Central memory CD4-positive, alpha-beta T cell (primary cell): Measurements from ENCODE around the gene TMEM51.
"Not testable (repeated sequence)": the region's sequence is repeated elsewhere in the genome, so short reads cannot be mapped to it uniquely, and the experiment has no call there.

Experiments used
- DNase-seq: peaks from one replicate; pipeline ENCODE4 v3.0.0; 2022

Gene TMEM51

DNA sequence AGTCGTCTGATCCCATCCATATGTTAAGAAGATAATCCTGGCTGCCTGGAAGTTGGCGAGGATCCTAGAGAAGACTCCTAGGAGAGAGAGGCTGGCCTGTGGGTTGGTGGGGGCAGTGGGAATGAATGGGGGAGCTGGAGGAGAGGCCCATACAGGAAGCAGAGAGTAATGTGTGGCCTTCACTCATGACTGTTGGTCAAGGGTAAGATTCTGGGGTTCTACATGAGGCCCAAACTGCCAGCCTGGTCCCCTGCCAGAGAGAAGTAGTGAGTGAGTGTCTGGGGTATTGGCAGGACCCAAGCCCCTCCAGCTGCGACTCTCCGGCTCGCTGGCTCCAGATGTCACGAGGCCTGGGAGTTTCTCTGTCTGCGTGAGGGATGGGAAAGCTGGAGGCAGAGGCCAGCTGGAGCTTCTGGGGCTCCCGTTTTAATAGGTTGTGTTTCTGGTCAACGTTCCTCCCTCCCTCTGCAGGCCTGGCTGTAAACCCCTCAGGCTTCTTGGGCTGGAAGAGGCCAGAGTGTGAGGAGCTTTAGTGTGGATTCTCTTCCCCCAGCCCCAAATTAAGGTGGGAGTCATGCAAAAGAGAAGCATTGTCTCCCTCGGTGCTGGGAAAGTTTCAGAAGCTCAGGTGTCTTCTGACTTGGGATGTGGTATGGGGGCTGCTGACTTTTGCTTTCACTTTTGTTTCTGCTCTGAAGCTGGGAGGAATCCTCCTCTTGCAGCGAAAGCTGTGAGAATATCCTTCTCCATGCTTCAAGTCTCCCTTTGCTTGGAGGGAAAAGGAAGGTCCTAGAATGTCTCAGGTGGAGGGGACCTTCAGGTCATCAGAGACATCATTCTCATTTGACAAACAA, 2.6 kb downstream of the TMEM51 start:
- no peak for DNase-seq

DNA sequence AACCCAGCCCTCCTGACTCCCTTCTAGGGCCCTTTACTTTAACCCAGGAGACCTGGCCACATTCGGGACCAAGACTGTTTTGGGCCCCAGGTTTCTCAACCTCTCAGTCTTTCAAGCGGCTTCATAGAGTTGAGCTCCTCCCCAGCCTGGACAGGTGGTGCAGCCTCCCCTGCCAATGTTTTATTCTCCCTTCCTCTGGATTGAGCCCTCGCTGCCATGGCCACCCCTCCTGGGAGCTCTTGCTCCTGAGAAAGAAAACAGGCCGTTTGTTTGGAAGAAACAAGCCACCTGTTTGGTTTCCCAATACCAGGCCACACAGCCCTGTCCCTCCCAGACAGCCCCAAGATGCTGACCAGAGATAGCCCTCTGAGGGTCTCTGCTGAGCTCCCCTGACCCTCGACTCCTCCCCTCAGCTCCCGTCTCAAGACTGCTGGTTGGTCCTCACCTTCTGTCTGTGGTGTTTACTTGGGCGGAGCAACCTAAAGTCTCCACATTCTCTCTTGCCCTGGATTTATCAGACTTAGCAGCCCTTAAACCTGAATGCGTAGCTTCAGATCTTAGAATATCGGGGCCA, 3.3 kb downstream of the TMEM51 start:
- no peak for DNase-seq

DNA sequence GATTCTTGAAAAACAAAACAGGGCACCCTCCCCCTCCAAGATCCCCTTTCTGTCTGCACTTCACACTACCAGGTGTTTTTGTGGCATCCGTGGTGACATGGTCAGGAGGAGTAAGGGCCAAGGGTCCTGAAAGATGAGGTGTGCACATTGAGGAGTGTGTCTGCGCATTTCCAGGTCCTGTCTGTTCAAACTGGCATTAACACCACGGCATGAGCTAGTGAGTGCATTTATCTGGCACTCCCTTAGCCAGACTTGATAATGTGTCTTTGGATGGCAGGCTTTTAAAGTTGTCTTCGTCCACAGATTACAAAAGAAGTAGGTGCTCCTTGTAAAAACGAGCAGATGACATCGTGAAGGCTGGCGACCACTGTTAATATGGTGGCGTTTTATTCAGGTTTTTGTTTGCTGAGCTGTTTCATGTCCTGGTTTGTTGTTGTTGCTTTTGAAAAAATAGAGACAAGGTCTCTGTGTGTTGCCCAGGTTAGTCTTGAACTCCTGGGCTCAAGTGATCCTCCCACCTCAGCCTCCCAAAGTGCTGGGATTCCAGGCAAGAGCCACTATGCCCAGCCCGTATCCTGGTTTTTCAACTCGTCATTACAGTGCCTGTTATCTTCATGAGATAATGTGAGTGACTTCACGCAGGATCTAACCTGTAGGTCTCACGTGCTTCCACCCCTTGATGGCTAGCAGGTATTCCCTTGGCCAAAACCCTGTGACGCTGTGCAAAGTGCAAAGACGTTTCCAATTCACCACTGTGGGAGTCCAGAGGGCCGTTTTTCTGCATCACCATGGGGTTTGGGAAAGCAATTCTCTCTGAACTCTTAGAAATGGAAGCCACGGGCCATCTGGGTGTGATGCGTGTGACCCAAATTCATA, 4.2 kb downstream of the TMEM51 start:
- no peak for DNase-seq

DNA sequence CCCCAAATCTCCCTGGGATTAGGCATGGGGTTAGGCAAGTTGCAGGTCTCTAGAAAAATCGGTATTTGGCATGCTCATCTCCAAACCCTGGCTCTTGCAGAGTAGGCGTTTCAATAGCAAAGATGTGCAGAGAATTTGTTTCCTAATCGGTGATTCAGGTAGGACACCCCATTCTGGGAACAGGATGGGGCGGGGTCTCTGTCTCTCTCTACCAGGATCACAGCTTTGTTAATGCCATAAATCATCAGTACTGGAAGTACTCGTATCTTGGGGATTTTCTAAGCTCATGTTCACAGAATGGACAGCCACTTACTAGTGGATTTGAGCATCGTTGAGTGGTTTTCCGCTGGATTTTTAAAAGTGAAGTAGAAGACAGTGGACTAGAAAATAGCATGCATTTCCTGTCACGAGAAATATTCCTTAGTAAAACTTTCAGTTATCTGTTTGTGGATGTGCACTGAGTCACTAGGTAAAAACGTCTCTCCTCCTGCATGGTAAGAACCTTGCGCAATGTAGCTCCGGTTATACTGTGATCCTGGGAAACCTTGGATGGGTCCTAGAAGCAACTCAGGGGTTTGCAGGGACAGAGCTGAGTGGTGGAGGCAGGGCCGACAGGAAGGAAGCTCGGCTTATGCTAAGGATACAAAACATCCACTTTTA, 5.1 kb downstream of the TMEM51 start:
- DNase-seq, result no peak

DNA sequence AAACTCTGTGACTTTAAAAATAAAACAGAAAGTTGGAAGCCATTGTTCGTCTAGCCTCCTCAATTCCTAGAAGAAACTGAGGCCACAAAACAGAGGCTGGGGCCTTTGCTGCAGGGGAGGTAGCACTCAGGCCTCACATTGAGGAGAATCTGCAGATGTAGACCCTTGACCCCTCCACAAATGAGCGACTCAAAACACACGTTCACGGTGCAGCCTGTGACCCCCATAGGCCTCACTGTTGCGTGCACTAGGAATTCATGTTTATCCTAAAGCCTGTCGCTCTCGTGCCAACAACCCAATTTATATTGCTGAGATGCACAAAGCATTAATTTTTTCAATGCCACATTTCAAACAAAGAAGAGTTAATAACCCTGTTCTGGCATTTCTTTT, 5.6 kb downstream of the TMEM51 start:
- DNase-seq, result no peak

DNA sequence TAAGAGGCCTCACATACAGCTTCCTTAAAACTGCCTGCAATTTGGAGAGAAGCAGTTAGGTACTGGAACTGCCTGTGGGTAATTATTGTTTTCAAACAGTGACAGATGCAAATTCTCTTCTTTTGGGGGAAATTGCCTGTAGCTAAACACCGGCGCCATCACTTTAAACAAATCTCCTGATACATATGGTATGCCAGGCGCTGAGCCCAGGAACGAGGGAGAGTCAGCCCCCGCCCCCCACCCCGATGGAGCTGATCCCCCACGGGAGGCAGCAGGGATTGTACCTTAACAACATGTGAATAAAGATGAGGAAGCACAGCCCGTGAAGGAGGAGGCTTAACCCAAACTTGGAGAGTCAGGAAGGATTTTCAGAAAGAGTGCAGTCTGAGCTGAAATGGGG, 7.1 kb downstream of the TMEM51 start:
- no peak for DNase-seq

DNA sequence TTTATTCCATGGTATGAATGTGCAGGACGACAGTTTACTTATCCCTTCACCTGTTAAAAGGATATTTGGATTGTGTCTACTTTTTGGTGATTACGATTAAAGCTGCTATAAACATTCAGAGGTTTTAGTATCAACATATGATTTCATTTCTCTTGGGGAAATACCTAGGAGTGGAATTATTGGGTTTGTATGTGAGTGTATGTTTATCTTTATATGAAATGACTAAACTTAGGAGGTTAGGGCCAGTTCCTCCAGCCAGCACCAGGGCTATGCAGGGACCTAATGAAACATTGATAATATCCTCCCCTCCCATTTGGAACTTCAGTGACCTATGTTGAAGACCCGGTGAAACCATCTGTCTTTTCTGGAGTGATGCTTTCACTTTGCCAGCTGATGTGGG, 13.8 kb downstream of the TMEM51 start:
- DNase-seq, result no peak

DNA sequence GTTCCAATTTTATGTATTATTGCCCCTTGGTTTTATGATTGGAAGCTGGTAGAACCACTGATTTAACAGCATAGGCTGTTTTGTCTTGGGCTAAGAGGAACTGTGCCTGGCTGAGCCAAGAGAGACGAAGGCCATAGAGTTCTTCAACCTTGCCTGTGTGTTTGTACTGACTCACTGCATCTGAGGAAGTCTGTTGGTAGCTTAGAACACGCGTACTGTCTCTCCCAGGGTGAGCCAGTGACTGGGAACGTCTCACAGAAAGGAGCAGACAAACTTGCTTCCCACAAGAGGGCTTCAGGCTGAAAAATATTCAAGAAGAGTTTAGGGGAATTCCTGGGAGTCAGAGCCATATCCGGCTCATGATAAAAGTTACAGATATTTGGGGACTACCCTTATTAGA, 14.9 kb downstream of the TMEM51 start:
- DNase-seq, result no peak

DNA sequence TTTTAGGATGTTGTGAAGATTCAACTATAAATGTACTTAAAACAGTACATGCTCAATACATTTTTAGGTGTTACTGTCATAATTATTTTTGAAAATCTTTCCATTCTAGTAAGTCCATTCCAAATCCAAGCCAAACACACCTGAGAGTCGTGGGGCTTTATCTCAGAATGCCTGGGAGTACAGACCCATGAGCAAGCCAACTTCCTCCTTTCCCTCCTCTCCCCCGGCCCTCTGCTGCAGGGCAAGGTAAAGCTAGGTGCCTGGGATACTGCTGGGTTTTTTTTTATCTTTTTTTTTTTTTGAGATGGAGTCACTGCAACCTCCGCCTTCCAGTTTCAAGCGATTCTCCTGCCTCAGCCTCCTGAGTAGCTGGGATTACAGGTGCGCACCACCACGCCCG, 16.5 kb downstream of the TMEM51 start:
- no peak for DNase-seq

DNA sequence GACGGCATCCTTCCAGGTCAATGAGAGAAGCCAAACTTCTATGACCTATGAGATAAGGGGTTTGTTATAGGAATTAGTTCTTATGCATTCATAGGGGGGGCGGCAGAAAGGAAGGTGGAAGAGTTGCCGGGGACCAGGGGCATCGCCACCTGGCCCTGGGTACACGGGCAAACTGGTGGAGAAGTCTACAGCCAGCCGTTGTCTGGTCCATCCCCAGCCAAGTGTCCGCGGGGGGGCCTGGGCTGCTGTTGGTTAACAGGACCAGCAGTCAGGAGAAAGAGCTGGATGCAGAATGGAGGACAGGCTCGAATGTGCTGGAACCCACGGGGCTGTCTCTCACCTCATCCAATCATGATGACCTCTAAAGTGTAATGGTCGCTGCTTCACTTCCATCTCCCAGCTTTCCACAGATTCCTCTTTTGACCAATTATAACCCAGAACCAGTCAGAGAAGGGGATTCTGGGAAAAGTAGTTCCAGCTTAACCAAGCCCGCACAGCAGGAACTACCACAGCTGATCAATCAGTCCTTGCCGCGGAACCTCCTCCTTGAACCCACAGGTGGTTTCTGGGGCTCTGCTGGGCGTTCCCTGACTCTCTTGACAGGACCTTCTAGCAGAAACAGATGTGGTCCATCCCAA, 17.8 kb downstream of the TMEM51 start:
- DNase-seq, result no peak

DNA sequence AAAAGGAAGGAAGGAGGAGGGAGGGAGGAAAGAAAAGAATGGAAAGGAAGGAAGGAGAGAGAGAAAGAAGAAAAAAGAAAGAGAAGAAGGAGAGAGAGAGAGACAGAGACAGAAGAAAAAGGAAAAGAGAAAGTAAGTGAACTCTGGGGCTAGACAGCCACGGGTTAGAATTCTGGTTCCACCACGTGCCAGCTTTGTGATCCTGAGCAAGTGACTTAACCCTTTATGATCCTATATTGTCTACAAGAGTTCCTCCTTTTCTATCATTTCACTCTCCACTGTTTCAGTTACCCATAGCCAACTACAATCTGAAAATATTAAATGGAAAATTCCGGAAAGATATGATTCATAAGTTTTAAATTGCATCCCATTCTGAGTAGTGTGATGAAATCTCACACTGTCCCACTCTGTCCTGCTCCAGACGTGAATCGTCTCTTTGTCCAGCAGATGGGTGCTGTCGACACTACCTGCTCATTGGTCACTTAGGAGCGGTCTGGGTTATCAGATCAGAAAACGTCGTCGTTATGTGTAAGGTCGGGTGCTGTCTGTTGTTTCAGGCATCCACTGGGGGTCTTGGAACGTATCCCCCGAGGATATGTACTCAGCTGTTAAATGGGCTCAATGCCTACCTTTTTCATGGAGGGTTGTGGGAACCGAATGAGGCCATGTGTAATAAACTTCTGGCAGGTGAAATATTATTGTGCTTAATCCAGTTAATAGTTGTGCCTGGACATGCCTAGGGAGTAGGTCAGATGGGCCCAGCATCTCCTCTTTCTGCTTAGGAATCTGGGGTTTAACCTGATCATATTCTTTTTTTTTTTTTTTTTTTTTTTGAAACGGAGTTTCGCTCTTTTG, 19.1 kb downstream of the TMEM51 start:
- DNase-seq, result no peak

DNA sequence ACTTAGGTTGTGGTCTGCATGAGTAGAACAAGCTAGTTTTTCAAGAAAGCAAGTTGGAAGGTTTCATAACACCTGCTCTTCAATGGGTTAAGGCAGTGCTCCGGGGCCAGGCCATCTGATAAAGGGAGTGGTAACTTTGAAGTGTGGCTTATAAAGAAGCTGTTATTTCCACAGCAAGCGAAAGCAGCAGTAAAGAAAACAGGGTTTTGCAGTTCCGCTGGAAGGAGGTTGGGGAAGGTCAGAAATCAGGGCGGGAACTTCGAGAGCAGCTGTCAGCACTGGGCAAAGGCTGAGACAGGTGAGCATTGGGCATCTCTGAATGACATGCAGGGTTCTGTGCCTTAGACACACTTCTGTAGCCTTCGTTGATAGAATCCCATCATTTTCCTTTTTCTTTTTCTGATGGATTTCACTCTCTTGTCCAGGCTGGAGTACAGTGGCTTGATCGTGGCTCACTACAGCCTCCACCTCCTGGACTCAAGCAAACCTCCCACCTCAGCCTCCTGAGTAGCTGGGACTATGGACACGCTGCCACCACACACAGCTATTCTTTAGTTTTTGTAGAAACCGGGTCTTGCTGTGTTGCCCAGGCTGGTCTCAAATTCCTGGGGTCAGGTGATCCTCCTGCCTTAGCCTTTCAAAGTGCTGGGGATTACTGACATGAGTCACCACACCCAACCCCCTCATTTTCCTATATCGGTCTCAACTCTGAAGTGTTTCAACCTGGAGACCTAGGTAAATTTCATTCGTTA, 20.5 kb downstream of the TMEM51 start:
- no peak for DNase-seq

DNA sequence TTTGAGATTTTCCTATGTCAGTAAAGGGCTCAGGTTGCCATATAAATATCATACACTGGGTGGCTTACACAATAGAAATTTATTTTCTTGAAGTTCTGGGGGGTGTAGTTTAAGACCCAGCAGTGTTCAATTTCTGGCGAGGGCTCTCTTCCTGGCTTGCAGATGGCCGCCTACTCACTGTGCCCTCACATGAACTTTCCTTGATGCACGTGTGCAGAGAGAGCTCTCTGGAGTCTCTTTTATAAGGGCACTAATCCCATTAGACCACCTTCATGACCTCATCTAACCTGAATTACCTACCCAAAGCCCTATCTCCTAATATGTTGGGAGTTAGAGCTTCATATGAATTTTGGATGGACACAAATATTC, 21.1 kb downstream of the TMEM51 start:
- no peak for DNase-seq

DNA sequence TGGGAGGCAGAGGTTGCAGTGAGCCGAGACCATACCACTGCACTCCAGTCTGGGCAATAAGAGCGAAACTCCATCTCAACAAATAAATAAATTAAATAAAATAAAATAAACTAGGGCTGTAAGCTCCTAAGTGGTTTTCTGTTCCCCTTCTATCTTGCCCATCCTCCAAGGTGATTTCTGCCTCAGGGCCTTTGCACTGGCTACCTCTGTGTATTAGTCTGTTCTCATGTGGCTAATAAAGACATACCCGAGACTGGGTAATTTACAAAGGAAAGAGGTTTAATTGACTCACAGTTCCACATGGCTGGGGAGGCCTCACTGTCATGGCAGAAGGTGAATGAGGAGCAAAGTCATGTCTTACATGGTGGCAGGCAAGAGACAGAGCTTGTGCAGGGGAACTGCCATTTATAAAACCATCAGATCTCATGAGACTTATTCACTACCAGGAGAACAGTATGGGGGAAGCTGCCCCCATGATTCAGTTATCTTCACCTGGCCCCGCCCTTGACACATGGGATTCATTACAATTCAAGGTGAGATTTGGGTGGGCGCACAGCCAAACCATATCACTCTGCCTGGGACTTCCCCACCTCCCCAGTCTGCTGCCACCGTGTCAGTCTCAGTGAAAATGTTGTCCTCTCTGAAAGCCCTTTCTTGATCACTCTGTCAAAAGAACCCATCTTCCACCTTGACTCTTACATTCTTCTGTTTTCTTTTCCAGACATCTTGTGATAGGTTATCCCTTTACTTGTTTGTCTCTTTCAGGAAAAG, 22.0 kb downstream of the TMEM51 start:
- not testable (repeated sequence) for DNase-seq

DNA sequence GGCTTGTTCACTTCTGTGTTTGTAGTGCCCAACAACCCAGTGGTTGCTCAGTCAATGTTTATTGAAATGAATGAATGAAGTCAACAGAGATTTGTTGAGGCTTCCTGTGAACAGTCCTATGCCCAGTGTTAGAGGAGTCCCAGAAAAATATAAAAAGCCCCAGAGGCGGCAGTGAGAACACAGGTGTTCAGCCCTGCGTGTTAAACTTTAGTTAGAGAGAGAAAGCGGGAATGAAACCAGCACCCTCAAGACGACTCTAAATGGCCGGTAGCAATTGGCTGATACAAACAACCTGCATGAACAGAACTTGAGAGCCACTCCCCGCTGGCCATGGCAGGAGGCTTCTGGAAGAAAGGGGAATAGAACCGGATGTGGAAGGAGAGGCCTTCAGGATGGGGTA, 22.6 kb downstream of the TMEM51 start:
- DNase-seq, result no peak

DNA sequence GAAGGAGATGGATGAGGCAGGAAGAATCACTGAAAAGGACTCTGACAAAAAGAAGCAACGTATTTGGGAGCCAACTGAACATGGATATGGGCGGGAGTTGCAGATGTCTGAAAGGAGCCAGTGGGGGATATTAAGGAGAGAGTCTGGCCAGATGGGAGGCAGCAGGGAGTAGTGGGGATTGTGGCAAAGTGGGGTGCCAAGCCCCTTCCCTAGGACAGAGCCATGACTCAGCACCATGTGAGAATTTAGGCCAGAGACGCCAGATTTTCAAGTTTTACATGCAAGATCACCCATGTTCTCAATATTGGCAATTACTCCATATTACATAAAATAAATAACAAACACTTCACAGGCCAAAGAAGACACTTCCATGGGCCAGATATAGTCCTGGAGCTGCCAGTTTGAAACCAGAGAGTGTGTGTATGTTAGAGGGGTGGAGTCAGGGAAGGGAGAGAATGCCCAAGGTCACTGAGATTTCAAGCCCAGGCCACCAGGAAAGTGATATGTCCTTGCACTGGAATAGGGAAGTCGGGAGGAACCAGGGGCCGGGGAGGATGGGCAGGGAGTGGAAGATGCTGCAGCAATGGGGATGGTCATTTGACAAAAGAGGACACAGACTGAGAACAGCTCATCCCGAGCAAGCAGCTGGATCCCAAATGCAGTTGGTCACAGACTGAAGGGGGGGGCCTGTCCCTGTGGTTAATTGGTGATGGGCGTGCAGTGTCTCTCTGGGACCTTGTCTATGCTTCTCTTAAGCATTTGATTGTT, 23.5 kb downstream of the TMEM51 start:
- no peak for DNase-seq

DNA sequence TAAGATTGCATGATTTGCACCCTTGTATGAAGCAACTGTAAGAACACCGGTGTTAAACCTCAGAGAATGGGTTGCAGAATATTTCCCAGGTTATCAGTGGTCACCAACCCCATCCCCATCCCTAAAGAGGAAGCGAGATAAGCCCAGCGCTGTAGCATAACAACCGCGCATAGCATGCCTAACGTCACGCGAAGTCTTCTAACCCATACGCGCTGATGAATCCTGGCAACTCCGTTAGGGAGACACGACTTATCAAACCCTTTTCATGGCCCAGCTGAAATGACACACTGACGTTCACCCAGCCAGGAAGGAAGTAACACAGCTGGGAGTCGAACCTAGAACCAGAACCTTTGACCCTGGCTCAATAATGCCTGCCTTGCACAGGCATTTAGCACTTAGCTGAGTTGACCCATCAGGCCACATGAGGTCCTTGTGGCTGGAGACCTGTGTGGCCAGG, 24.2 kb downstream of the TMEM51 start:
- no peak for DNase-seq

DNA sequence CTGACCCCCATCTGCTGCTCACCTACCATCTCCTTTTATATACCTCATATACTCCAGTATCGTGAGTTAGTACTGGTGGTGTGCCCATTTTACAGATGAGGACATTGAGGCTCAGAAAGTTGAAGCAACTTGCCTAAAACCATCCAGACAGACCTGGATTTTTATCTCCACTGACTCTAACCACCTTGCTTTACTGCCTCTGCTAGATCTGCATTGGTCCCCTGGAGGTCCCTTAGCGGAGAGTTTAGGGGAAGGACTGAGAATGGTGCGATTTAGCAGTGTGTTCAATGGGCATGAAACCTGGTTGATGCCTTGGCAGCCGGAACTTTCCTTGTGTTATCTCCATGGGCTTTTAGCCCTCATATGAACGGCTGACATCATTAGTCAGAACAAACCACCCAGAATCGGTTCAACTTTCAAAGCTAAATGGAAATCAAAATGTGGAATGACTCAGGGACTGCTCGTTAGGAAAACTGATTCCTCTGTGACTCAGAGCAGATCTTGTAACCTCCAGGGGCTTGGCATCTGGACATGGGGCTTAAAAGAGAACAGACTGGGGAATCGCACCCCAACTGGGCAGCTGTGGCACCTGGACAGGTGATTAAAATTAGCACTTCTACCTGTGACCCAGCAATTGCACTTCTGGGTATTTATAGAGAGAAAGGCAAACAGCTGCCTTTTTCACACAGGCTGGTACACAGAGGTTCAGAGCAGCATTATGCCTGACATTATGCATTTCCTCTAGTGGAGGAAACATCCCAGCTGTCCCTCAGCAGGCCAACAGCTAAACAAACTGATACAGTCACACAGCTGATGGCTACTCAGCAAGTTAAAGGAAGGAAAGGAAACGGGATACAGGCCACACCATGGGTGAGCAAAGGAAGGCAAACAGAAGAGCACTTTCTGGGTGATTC, 25.3 kb downstream of the TMEM51 start:
- DNase-seq, result no peak
